GM18519 (cell line): Measurements from ENCODE around the gene CDH23.

Experiments
- ATAC-seq: cut with Tn5 transposase; IDR thresholded peaks from one replicate; pipeline ENCODE4 v1.9.1; 2021; ENCODE audit warnings: mild to moderate bottlenecking, moderate library complexity; ENCODE audit not compliant: unreplicated experiment, low FRiP score

CDH23 gene

DNA sequence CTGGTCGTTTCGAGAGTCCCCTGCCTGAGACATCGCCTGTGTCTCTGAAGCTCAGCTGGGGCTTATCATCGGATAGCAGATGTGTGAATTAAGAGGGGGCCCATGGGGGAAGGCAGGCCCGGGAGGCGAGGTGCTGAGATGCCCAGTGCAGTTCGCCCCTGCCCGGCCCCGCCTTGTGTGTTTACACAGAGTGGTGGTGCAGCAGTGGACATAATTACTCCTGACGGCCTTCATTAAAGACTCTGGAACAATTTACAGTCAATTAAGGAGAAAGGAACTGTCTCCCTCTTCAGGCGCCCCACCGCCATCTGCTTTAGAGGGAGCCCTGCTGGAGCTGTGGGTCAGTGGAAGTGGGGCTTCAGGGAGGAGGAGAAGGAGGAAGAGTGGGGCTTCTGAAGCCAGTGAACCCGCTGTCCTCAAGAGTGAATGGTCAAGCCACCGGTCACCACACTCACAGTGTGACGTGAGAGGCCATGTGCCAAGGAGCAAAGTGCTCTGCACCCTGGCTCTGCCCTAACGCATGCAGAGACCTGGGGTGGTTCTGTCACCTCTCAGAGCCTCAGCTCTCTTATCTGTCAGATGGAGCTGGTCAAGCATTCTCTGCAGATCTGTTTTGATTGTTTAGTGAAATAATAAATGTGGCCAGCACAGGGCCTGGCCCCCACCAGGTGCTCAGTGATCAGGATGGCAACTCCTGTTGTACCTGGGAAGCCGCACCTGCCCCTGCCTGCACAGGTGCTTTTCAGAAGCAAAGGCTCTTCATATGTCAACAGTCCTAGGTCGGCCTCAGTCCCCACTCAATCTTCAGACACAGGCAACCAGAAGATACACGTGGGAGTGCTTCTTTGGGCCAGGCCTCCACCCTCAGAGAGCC, 65.6 kb downstream of the CDH23 start:
- ATAC-seq, result no peak

DNA sequence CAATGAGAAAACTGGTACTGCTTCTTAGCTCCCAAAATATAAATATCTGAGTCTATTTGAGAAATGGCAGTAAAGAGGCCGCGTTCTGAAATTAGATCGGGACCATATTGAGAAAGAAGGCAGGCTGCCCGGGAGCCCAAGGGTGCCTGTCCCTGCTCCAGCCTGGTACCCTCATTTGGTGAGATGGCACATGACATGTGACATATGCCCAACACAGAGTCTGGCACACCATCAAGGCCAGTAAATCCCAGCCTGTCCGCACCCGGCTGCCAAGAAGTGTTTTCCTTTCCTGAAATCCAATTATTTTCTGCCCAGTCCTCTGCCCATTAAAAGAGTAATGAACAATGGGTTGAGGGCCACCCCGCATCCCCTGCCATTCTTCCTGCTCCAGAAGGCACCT, 66.4 kb downstream of the CDH23 start:
- ATAC-seq, result no peak

DNA sequence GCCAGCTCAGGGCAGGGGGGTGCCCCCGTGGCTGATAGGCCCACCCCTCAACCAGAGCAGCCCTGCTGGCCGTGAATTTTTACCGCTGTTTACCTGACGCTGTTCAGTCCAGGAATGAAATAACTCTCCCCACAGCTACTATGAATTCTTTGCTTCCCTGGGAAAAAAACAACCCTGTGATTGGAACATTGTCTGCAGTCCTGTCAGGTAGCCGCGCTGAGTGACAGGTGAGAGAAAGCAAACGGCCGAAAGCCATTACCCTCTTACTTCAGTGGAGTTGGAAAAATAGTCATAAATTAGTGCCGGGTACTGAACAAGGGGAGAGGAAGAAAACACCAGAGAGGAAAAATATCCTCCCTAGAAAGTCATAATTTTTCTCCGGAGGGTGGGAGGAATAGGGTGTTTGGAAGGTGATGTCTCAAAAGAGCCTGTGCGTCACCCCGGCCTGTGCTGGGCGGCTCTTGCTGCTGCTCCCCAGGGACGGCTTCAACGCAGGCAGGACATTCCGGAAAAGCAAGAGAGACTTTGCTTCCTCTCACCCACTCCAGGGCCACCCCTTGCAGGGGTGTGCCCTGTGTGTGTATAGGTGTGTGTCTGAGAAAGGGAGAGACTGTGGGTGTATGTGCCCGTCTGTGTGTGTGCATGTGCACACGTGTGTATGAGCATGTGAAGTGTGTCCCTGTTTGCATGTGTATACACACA, 69.0 kb downstream of the CDH23 start:
- no peak for ATAC-seq

DNA sequence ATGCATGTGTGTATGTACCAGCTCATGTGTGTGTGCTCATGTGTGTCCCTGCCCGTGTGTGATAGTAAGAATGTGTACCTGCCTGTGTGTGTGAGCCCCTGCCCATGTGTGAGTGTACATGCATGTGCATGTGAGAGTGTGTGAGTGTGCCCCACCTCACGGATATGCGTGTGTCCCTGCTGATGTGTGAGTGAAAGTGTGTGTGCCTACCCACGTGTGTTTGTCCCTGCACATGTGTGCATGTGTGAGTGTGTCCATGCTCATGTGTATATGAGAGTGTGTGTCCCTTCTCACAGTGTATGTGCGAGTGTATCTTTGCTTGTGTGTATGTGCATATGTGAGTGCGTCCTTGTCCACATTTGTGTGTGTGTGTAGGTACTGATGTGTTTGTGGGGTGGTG, 69.6 kb downstream of the CDH23 start:
- no peak for ATAC-seq

DNA sequence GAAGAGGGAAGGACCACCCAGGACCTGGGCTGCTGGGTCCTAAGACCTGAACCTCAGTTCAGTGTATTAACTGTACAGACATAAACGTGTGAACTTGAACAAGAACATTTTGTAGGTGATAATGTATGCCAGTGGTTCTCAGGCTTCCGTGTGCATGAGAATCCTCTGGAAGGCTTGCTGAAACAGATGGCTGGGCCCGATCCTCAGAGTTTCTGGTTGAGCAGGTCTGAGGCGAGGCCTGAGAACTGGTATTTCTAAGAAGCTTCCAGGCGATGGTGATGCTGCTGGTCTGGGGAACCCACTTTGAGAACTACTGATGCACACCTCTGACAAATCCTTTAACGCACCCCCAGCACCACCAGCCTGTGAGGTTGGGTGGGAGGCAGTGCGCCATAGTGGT, 70.4 kb downstream of the CDH23 start:
- ATAC-seq, result no peak

DNA sequence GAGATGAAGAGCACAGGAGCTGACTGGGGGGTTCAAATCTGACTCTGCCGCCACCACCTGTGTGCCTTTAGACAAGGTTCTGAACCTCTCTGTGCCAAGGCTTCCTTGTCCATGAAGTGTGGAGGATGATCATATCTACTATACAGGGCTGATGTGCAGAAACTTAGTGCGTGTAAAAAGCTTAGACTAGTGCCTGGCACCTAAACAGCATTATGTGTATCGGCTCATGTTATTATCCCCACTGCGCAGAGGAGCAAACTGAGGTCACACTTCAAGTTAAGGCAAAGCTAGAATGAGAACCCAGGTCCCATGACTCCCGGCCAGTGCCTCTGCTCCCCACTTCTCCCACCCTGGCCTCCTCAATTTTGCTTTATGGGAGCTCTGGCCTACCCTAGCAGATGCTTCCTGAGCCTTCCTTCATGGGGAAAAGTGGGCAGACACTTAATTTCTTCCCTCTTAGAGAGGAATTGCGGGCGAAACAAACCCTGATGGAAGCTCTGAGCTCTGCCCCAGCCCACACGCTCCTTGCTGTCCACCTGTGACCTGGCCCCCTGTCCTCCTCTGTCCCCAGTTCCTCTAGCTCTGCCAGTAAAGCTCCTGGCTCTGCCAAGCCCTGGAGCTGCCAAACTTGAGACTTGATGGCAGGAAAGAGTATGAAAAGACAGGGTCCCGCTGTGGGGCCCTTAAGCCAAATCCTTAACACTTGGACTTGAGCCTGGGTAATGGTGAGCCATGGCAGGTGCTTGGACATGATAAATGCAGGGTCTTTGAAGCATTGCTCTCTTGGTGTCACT, 71.0 kb downstream of the CDH23 start:
- no peak for ATAC-seq

DNA sequence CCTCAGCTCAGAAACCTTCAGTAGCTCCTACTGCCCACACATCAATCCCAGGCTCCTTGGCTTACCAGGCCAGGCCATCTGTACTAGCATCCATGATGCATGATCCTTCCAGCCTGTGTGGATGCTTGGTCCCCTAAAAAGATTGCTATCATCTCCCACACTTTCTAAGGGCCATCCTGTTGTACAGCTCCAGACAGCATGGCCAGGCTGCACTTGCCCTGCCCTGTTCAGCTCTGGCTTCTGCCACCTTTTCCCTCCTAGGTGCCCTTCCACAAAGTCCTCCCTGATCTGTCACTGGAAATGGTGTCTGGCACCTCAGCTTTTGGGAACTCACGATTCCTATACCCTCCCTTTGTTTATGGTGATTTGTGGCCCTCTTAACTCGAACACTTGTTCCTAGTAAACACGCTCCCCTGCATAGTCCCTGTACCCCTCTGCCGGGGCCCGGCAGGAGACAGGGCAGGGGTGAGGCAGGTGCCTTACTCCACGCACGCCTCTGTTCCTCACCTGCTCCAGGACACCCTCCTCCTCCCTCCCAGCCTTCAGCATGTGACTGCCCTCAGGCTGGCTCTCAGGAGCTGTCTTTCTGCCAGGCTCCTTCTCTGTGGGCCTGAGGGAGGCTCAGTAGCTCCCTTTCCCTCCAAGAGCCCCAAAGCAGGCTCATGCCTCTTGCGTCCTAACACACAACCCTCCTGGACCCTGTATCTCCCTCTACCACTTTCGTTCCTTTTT, 71.8 kb downstream of the CDH23 start:
- ATAC-seq, result no peak

DNA sequence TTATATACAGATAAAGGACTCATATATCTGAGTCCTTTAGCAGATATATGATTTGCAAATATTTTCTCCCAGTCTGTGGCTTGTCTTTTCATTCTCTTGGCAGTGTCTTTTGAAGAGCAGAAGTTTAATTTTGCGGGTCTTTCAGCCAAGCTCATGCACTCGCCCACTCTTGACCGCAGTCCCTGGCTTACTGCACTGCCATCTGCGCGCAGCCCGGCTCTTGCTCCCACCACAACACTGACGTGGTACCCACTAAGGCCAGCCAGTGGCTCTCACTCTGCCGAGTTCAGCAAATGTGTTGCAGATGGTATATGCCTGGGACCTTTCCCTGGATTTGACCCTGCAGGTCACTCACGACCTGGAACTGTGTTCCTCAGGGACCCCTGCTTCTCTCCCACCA, 74.3 kb downstream of the CDH23 start:
- ATAC-seq, result no peak

DNA sequence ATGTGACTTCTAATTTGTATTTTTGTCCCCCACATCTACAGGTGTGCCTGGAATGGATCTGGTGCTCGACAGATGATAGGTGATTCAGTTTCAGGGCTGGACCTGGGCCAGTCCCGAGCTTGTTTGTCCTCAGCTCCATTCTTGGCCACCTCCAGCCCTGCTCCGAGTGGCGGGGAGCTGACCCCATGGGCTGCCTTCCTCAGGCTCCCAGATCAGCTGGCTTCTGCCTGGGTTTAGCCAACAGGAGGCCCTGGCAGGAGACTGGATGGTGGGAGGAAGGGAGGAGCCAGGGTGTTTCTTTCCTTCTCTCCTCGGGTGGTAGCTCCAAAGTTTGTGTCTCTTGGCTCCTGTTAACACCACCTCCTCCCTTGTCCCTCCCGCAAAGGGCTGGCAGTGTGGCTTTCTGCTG, 75.2 kb downstream of the CDH23 start:
- ATAC-seq, result no peak

DNA sequence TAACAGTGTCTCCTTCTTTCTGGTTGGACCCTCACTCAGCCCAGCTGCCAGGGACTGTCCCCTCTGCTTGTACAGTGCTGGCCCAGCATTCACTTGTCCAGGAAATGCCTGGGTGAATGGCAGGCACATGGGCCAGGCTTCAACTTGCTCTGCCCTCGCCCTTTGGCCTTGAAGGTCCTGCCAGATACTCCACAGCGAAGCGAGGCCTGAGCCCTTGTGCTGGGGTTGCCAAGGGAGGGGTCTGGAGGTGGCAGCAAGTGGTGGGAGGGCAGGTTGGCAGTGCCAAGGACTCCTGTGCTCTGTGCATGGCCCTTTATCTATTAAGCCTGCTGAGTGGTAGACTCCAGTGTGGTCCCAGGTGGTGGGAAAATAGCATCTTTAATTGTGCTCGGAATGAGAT, 75.7 kb downstream of the CDH23 start:
- no peak for ATAC-seq

DNA sequence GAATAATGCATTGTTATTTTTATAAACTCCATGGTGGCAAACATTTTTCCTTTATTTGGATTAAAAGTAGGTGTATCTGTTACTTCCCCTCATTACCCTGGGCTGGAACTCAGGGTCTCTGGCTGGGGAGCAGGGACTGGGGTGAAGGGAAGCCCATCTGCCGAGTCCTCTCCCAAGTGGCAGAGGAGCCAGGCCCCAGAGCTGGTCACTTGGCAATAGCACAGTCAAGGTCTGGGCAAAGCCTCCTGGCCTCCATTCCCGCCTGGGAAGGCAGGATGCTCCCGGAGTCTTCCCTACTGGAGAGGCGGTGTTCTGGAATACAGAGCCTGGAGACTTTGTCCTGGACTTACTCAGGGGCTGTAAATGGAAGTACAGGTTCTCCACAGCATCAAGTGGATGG, 76.2 kb downstream of the CDH23 start:
- no peak for ATAC-seq

DNA sequence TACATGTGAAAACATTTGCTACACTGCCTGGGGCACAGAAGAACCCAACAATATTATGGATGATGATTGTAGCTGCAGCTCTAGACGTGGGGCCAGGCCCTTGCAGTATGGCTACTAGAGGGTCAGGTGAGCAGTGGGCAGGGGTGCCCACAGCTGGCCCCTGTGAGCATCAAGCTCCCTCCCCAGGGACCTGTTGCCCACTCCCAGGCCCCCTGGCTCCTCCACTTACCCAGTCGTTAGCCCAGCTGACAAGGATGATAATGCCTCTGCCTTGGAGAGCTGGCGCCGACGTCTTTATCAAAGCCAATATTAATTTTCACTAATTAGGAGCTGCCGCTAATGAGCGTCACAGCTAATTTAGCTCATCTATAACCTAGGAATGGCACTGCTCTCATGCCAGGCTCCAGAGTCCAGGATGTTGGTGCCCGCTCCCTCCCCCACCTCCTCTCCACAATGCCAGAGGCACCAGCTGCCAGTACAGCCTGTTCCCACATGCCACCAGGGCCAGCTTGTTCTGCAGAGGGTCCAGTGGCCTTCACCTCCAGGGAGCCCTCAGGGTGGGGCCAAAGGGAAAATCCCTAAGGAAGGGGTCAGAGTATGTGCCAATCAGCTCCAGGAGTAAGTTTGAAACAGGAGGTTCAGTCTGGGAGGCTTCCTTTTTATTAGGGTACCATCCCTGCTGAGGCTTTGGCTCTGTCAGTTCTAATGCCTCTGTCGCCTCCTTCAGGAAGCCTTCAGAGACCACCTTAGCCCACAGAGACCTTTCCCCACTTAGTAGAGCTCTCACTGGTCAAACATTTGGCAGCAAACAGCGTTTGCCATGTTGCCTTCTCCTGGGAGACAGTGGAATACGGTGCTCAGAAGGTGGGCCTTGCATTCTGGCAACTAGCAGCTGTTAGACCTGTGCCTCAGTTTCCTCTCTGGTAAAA, 77.2 kb downstream of the CDH23 start:
- ATAC-seq, result no peak

DNA sequence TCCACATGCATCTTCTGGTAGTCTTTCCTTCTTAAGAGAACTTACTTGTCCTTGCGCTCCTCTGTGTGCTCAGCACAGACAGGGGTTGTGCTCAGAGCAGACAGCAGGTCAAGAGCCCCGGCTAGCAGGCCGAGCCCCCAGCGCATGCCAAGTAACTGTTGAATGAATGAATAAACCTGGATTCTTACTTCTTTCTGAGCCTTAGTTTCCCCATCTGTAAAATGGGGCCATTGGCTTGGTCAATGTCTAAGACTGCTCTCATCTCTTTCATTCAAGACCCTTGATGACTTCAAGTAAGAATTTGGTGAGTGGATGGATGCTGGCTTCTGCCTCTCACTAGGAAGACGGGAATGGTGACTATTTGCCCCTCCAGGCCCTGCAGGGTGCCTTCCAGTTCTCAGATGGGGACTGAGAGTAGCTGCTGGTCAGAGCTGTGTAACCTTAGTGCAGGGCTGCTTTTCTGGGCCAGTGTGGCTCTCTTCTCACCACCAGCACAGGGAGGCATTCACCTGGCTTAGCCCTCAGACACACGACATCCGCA, 78.1 kb downstream of the CDH23 start:
- no peak for ATAC-seq

DNA sequence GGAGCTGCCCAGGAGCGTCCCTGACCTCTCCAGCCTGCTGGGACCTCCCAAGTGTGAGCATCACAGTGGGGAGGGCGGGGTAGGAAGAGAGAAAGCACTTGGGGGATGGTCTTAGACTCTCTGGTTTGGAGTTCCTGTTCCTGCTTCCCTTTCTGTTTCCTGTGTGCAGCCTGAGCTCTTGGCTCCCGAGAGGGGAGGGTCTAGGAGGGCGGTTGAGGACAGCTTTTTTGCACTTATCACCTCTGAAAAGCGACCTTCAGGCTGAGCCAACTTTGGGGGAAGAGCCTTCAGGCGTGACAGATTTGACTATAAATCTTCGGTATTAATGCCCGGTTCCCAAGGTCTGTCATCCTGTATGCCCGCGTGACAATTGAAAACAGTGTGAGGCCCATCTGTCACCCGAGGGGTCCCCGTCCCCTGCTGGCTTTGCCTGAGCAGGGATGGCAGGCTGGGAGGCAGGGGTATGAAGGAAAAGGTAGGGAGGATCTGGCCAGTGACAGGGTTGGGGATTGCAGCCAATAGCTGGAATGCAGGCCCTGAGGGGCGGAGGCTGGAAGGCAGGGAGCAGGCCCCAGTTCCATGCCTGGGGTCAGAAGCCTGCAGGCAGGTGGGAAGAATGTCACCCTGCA, 78.6 kb downstream of the CDH23 start:
- ATAC-seq, result no peak

DNA sequence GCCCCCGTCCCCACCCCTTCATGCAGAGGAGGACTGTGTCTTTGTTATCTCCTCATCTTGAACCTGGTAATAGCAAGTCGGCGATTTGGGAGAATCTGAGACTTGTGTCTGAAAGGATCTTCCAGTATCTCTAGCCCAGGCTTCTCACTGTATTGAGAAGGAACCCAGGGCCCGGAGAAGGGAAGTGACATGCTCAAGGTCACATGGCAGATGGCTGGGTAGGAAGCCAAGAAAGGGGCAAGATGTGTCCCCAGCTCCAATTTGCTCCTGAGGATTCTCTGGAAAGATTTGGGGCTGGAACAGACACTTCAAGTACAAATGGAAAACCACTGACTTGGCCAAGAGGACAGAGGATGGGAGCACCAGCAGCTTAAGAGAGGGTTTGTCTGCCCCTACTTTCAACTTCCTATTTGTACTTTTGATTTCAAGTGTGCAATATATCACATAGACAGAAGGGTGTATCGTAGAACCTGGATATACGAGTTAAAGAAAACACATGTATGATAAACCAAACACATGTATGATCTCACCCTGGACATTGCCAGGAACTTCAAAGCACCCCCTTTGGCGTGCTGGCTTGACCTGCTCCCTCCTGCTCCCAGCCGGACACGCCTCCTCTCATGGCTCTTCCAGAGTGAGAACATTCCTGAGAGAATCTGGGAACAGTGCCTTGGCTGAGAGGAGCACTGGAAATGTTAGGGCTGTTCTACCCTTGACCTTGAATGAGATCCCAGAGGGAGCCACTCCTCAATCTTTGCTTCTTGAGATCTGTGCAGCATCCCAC, 79.7 kb downstream of the CDH23 start:
- ATAC-seq, result no peak

DNA sequence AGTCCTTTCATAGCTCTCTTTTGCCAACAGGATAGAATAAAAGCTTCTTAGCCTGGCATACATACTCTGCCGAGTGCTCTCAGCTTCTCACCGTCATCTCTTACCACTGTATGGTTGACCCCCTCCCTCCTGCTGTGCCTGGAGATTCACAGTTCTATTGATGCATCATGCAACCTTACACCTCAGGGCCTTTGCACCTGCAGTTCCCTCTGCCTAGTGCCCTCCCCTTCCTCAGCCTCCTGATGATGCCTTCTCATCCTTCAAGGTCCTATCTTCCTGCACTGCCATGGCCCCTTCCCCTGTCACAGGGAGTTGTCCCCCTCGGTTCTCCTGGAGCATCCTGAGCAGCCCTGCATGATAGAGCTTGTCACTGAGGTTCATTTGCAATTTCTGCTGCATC, 81.5 kb downstream of the CDH23 start:
- no peak for ATAC-seq

DNA sequence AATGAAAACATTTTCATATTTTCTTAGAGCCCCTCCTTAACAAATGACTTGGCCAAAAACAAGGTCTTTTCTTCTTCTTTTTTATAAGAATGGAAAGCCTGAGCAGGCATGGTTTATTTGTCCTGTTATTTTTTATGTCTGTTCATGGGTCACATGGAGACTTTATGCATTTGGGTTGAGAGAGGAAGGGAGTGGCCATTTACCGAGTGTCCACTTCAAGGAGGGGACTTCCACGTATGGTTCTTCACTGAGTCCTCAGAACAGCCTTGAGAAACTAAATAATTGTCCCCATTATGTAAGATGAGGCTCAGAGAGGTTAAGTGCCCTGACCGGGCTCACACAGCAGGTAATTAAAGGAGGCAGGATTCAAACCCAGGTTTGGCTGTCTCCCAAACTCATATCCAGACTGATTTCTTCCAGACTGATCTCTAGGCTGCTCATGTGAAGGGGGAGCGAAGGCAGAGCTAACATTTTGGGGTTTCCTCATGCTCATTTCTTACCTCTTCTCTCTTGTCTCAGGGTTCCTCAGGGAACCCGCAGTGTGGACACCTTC, 82.2 kb downstream of the CDH23 start:
- no peak for ATAC-seq

DNA sequence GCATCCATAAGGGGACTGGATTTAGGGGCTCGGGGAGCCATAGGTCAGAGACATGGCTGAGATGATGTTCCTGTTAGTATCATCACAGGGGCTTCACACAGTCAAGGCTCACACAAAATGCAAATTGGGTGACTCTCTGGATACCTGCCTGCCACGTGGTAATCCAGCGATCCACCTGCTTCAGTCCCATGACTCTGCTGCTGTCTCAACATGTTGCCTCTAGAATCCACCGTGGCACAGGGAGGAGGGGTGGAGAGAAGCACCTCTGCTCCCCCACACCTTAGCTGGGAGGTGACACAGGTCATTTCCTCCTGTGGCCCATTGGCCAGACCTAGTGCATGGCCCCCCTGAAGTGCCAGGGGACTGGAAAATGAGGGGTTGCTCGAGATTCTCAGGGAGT, 83.1 kb downstream of the CDH23 start:
- ATAC-seq, result no peak
